GM23248 (cell line): Measurements from ENCODE around the gene PROK1. TPM values are rescaled to one million over a fixed set of nuclear protein-coding genes. Genes with fewer than 3 reads are reported as not detected.

Experiments
- DNase-seq: peaks from one replicate; pipeline ENCODE4 v3.0.0-alpha.2; 2015
- H2AFZ ChIP-seq: fragments of 200-600 bp; sonication (generic); 2 replicates; pipeline ENCODE4 v1.6.1; 2016; ENCODE audit warnings: antibody characterized with exemption
- H3F3A ChIP-seq: fragments of 200-600 bp; sonication (generic); 2 replicates; pipeline ENCODE4 v1.6.1; 2016; ENCODE audit warnings: mild to moderate bottlenecking, antibody characterized with exemption, mixed run types; ENCODE audit not compliant: insufficient read depth
- H3K27ac ChIP-seq: fragments of 200-600 bp; sonication (generic); 2 replicates; pipeline ENCODE4 v1.5.1; 2016; ENCODE audit warnings: mild to moderate bottlenecking
- H3K27me3 ChIP-seq: fragments of 200-600 bp; sonication (generic); replicated peaks from 2 replicates; pipeline ENCODE4 v1.6.1; 2016; ENCODE audit warnings: mild to moderate bottlenecking; ENCODE audit not compliant: insufficient read depth
- H3K36me3 ChIP-seq: fragments of 200-600 bp; sonication (generic); 2 replicates; pipeline ENCODE4 v1.6.1; 2016; ENCODE audit warnings: low read depth, mild to moderate bottlenecking
- H3K4me1 ChIP-seq: fragments of 200-600 bp; sonication (generic); 2 replicates; pipeline ENCODE4 v1.6.1; 2016; ENCODE audit warnings: mild to moderate bottlenecking; ENCODE audit not compliant: insufficient read depth
- H3K4me2 ChIP-seq: fragments of 200-600 bp; sonication (generic); one replicate; pipeline ENCODE4 v1.6.1; 2016; ENCODE audit warnings: mild to moderate bottlenecking; ENCODE audit not compliant: unreplicated experiment
- H3K4me3 ChIP-seq: fragments of 200-600 bp; sonication (generic); 2 replicates; pipeline ENCODE4 v1.5.1; 2016; ENCODE audit warnings: mild to moderate bottlenecking
- H3K79me2 ChIP-seq: fragments of 200-600 bp; sonication (generic); 2 replicates; pipeline ENCODE4 v1.6.1; 2016; ENCODE audit warnings: mild to moderate bottlenecking; ENCODE audit not compliant: insufficient read depth
- H3K9ac ChIP-seq: fragments of 200-600 bp; sonication (generic); 2 replicates; pipeline ENCODE4 v1.6.1; 2016; ENCODE audit warnings: mild to moderate bottlenecking
- H3K9me2 ChIP-seq: fragments of 200-600 bp; sonication (generic); 2 replicates; pipeline ENCODE4 v1.6.1; 2016; ENCODE audit warnings: mixed run types, mild to moderate bottlenecking, moderate library complexity; ENCODE audit not compliant: insufficient read depth
- H3K9me3 ChIP-seq: fragments of 200-600 bp; sonication (generic); one replicate; pipeline ENCODE4 v1.6.1; 2017; ENCODE audit warnings: low read depth
- H4K20me1 ChIP-seq: fragments of 200-600 bp; sonication (generic); 2 replicates; pipeline ENCODE4 v1.6.0; 2016; ENCODE audit not compliant: insufficient read depth
- EZH2 ChIP-seq: fragments of 200-600 bp; sonication (generic); IDR thresholded peaks from 2 replicates; pipeline ENCODE4 v1.6.1; 2018; ENCODE audit warnings: antibody characterized with exemption, mild to moderate bottlenecking; ENCODE audit not compliant: insufficient read depth, poor library complexity, severe bottlenecking
- EZH2phosphoT487 ChIP-seq: fragments of 200-600 bp; sonication (generic); IDR thresholded peaks from 2 replicates; pipeline ENCODE4 v1.6.1; 2018; ENCODE audit warnings: antibody characterized with exemption, moderate library complexity, mild to moderate bottlenecking, low read depth; ENCODE audit not compliant: insufficient read depth
- WGBS, 2 experiments: methylation state at CpG; one replicate each; pipeline ENCODE4 v1.1.6; 2015 to 2017; ENCODE audit warnings: low lambda C conversion rate in 2 of 2, low coverage in 1 of 2; ENCODE audit errors: missing lambda C conversion rate in 2 of 2; 5-methylcytosine and 5-hydroxymethylcytosine counted together
- in situ Hi-C: fragments of 300-500 bp; cut with MboI; formaldehyde crosslinking; loops from 2 replicates; pipeline ENCODE4 v1.15.0; 2020
- polyA plus RNA-seq: library from polyadenylated mRNA; unstranded; fragments of >200 nt; fragmentation: Nextera tagmentation; extraction: Ambion mirVana; gene quantifications from 2 replicates; pipeline ENCODE4 v1.2.1, GENCODE V29; 2016
- total RNA-seq: library from RNA; depleted of rRNA; stranded (reverse); fragments of >200 nt; shearing (Covaris generic); gene quantifications from 2 replicates; pipeline ENCODE4 v1.2.3, GENCODE V29; 2014

Gene PROK1
- total and polyA plus RNA-seq, 2 experiments from 2014 or later: not detected

GRCh38 chr1:110477445-110477957, 26.6 kb downstream of the PROK1 start:
- H3K4me1 ChIP-seq: peaks cover 18% of the 10 kb centered on the region
- no peaks in the 10 kb centered on the region for H3K79me2 ChIP-seq
- no peaks in the 10 kb centered on the region for H3K9me3 ChIP-seq
- no peaks in the 10 kb centered on the region for H3K9me2 ChIP-seq
- H4K20me1 ChIP-seq: no peaks in the 10 kb centered on the region
- TF ChIP-seq EZH2: no peak
- no peak for TF ChIP-seq EZH2phosphoT487
- H3F3A ChIP-seq: no peaks in the 10 kb centered on the region; the same call in 1 of the 2 replicates
- H3K36me3 ChIP-seq: no peaks in the 10 kb centered on the region
- H3K9ac ChIP-seq: no peak overlapping the region
- 0 out of 2 replicates have a peak, but pooled peaks cover 3% of the 10 kb centered on the region for H3K27me3 ChIP-seq
- H3K4me3 ChIP-seq: no peak overlapping the region
- WGBS, 2 experiments: 59 to 76% methylated on average over 3 of the region's 3 CpGs
- no peak overlapping the region for H2AFZ ChIP-seq
- no peak overlapping the region for H3K4me2 ChIP-seq
- in situ Hi-C loops: no loop called here
- no peak overlapping the region for H3K27ac ChIP-seq
- DNase-seq: no peak

- Histone ChIP-seq H3K27me3 (0 out of 2 replicates have a peak, but pooled peaks cover 3% of the 10 kb centered on the region), H3K4me3 (no peak overlapping the region), H2AFZ (no peak overlapping the region), H4K20me1 (no peaks in the 10 kb centered on the region), H3K9me3 (no peaks in the 10 kb centered on the region), H3K79me2 (no peaks in the 10 kb centered on the region), H3K36me3 (no peaks in the 10 kb centered on the region), H3F3A (no peaks in the 10 kb centered on the region; the same call in 1 of the 2 replicates), H3K9me2 (no peaks in the 10 kb centered on the region), H3K4me2 (no peak overlapping the region), H3K9ac (no peak overlapping the region), H3K27ac (no peak overlapping the region), H3K4me1 (peaks cover 18% of the 10 kb centered on the region)
- no peak for TF ChIP-seq EZH2phosphoT487
- TF ChIP-seq EZH2: no peak
- in situ Hi-C loops: no loop called here
- WGBS, 2 experiments: 78 to 83% methylated on average over 3 of the region's 3 CpGs
- DNase-seq: no peak
Observed at GRCh38 chr1:110477967-110478640, 27.2 kb downstream of the PROK1 start.

- Histone ChIP-seq H3F3A (no peaks in the 10 kb centered on the region; the same call in 1 of the 2 replicates), H3K27me3 (0 out of 2 replicates have a peak, but pooled peaks cover 5% of the 10 kb centered on the region), H3K9ac (no peak overlapping the region), H3K4me2 (no peak overlapping the region), H3K36me3 (no peaks in the 10 kb centered on the region), H2AFZ (no peak overlapping the region), H3K4me3 (no peak overlapping the region), H3K79me2 (no peaks in the 10 kb centered on the region), H3K27ac (no peak overlapping the region), H3K9me3 (no peaks in the 10 kb centered on the region), H3K4me1 (peaks cover 18% of the 10 kb centered on the region), H3K9me2 (no peaks in the 10 kb centered on the region), H4K20me1 (no peaks in the 10 kb centered on the region)
- WGBS, 2 experiments: 92 to 96% methylated on average over 8 of the region's 8 CpGs
- TF ChIP-seq EZH2phosphoT487 (no peak), EZH2 (no peak)
- in situ Hi-C loops: no loop called here
- DNase-seq: no peak
Observed at GRCh38 chr1:110478886-110479285, 27.9 kb downstream of the PROK1 start.

- no peak overlapping the region for H3K4me3 ChIP-seq
- no peak for DNase-seq
Observed at GRCh38 chr1:110480356-110481096, 29.6 kb downstream of the PROK1 start.

More at GRCh38 chr1:110480356-110481096, 29.6 kb downstream of the PROK1 start:
- Histone ChIP-seq H3K9me3 (no peaks in the 10 kb centered on the region), H4K20me1 (no peaks in the 10 kb centered on the region), H3K4me2 (no peak overlapping the region), H3F3A (no peaks in the 10 kb centered on the region; the same call in 1 of the 2 replicates), H3K79me2 (no peaks in the 10 kb centered on the region), H3K9ac (no peak overlapping the region), H3K27me3 (peaks cover 8% of the 10 kb centered on the region; the same call in 1 of the 2 replicates), H3K27ac (no peak overlapping the region), H3K4me1 (peaks cover 18% of the 10 kb centered on the region), H3K9me2 (no peaks in the 10 kb centered on the region), H2AFZ (no peak overlapping the region), H3K36me3 (no peaks in the 10 kb centered on the region)
- 60 to 63% methylated on average over 4 of the region's 4 CpGs for WGBS, 2 experiments
- TF ChIP-seq EZH2: no peak
- no peak for TF ChIP-seq EZH2phosphoT487
- in situ Hi-C loops: no loop called here
